Fibroblast of skin of scalp (primary cell): ENCODE results near the gene BTBD2.

Experiments
- DNase-seq: peaks from one replicate; pipeline ENCODE4 v3.0.0-alpha.2; 2013

BTBD2 gene

GRCh38 chr19:1959928-1960589 lies 55.5 kb downstream of the BTBD2 start:
- no peak for DNase-seq

DNA sequence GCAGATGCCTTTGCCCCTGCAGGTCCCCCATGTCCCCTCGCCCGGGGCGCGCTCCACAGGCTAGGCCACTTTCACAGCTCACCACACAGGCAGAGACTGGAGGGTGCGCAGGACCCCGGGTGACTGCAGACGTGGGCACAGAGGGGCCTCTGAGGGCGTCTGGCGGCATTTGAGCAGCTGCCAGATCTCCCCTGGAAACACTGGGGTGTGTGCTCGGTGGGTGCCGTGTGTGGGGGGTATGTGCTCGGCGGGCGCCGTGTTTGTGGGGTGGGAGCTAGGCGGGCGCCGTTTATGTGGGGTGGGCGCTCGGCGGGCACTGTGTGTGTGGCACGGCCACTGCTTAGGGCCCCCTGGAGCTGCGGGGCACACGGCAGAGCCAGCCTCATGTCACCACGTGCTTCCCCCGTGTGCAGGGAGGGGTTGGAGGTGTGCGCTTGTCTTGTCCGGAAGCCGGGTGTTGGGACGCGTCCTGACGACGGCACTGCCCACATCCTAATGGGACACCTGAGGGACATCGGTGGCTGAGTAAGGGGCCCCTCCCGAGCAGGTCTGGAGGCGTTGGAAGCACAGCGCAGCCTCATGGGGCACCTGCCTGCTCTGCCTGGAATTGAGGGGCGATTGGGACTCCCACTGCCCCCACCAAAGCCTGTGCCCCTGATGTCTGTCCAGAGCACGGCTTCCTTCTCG lies 57.8 kb downstream of the BTBD2 start:
- DNase-seq = no peak

DNA sequence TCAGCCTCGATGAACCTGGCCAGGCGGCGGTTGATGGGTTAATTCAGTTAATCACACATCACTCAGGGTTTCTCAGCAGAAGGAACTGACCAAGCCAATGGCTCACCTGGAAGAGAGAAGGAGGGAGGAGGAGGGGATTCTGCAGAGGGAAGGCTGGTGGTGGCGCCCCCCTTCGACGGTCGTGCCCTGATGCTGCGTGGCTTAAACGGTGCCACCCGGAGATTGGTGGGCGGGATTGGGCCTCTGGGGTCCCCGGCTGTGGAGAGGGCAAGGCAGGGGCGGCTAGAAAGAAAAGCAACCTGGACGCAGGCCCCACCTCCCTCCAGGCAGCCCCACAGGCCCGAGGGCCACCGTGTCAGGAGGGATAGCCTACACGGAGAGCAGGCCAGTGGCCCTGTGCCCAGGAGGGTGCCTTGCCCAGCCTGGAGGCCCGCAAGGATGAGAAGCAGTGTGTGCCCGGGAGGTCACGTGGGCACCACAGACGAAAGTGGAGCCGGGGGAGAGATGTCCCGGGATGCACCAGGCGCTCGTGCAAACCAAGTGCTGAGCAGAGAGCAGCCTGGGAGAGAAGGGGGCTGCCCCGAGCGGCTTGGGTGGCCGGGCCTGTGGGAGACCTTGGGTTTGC lies 58.5 kb downstream of the BTBD2 start:
- no peak for DNase-seq

DNA sequence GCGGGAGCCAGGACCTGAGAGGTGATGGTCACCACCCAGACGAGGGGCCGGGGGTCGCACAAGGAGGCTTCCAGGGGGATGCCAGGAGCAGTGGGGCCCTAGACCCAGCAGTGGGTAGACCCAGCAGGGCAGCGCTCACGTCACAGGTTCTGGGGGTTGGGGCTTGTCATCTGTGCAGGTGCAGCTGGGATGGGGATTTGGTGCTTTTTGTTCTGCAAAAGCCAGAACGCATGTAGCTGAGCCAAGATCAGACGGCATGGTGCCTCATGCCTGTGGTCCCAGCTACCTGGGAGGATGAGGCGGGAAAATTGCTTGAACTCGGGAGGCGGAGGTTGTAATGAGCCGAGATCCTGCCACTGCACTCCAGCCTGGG lies 59.4 kb downstream of the BTBD2 start:
- no peak for DNase-seq

DNA sequence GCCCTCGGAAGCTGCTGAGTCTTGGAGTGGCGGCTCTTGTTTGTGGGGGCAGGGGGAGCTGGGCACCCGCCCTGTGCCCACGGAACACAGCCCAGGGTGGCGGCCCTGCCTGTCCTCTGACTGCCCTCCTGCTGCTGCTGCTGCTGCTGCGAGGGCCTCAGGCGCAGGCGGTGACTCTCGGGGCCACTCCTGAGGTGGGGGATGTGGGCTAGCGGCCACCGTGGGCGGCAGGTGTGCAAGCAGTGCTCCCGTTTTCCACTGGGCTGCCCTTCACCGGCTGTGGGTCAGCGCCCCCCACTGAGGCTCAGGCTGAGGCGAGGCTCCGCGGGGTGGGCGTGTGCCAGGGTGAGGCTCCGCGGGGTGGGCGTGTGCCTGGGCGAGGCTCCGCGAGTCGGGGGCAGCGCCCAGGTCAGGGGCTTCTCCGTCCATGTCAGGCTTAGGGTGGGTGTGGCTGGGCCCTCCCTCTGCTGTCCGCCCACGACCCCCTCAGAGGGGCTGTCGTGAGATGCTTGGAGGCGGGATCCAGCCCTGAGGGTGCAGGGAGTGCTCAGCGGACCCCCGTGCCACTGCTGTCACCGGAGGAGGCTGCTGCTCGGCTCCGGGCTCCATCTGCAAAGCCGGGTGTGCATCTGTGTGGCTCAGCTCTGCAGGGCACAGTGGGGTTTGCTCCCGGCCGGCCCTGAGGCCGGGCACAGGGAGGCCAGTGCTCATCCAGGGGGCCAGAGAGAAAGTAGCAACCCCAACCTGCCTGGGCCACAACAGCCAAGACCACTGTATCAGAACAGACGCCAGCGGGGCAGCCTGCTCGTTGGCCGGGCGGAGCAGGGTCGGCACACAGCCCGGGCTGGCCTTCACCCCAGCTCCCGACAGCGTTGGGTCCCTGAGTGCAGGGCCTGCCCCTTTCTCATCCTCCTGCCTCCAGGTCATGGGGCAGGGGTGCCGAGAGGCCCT lies 60.1 kb downstream of the BTBD2 start:
- DNase-seq = no peak

- no peak for DNase-seq
These were observed 61.0 kb downstream of the BTBD2 start for GRCh38 chr19:1954532-1954933.

- no peak for DNase-seq
These were observed 61.9 kb downstream of the BTBD2 start for GRCh38 chr19:1953441-1954094.

- no peak for DNase-seq
These were observed 62.5 kb downstream of the BTBD2 start for GRCh38 chr19:1953037-1953436.

DNA sequence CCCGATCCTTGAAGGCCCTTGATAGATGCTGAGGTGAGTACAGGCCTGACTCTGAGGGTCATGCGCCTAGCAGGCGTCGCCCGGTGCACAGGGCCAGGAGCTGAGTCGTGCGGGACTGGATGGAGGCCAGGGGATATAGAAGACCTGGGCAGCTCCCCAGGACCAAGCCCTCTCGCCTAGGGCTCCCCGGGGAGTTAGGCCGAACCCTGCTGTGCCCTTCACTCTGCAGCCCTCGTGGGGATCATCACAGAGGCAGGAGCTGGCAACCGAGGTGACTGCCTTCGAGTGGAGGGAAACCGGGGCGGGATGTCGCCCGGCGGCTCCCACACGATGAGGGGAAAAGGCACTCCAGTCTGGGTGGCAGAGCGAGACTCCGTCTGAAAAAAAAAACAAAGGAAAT lies 62.9 kb downstream of the BTBD2 start:
- no peak for DNase-seq

DNA sequence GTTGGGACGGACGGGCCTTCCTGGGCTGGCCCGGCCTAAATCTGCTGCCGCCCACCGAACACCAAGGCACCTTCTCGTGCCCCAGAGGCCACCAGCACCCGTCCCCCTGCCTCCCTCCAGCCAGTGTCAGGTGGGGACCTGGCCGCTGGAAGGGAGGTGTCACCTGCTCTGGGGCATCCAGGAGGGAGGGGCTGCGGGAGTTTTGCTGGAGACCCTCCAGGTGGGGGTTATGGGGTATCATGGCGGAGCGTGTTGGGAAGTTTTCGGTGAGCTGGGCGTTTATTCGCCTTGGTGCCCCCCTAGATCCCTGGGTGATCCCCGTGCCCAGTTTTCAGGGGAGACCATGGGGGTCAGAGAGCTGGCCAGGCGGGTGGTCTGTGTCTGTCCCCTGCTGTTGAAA lies 64.9 kb downstream of the BTBD2 start:
- no peak for DNase-seq

DNA sequence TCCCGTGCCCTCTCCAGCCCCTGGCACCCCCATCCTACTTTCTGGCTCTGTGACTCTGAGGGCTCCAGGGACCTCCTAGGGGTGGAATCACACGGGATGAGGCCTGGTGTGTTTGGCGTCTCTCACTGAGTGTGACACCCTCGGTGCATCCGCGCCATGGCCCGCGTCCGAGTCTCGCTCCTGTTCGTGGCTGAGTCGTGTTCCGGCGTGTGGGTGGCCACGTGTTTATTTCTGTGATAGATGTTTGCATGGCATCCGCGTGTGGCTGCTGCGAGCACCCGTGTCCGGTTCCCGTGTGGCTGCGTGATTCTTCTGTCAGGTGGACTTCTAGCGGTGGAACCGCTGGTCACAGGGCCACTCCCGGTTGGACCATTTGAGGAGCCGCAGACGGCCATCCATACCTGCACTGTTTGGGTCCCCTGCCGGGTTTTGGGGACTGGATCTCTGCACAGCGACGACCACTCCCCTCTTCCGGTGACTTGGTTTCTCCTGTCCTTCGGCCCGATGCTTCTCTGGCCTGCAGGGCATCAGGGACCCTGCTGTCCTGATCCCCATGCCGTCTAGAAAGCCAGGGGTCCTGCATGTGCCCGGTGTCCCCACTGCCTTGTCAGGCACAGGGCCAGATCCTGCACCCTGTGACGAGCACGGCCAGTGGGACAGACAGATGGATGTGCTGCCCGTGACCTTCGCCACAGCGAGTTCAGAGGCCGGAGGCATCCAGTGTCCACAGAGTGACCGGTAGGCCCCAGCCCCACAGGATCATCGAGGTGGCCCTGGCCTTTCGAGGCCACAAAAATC lies 66.0 kb downstream of the BTBD2 start:
- no peak for DNase-seq

DNA sequence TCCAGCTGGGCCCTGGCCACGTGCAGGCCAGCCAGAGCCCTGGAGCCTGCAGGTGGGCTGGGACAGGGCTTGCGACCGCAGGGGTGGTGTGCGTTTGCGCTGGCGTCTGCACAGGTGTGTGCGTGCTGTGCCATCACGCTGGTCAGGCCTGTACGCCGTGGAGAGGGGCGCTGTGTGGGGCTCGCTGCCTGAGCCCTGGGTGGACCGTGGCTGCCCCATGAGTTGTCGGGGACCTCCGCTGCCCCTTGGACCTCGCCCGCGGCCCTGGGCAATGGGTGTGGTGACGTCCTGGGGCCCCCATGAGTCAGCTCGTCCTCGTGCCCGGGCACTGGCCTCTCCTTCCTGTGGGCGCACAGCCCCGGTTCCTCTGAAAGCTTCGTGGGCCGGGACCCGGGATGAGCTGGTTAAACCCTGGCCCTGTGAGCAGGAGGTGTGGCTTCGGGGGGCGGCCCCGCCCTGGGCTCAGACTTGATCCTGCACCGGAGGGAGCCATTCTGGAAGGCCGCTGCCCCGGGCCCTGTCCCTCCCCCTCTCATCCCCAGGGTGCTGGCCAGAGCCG lies 67.8 kb downstream of the BTBD2 start:
- no peak for DNase-seq

DNA sequence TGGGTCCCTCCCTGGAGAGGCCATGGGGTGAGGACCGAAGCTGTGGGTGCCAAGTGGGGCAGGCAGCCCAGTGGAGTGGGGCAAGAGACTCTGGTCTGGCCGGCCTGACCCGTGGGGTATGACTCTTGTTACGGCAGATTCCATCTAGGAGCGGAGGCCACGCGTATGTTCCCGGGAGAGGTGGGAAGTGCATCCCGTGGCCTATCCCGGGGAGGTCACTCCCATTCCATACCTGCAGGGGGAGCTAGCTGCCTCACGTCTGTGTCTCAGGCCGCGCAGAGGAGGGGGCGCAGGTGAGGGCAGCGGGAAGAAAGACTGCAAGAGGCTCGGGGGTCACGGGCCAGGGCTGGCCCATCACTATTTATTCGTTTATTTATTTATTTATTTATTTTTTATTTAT lies 69.6 kb downstream of the BTBD2 start:
- DNase-seq = peak; percentile 38

- DNase-seq = no peak
These were observed 70.5 kb downstream of the BTBD2 start for GRCh38 chr19:1944916-1945561.

DNA sequence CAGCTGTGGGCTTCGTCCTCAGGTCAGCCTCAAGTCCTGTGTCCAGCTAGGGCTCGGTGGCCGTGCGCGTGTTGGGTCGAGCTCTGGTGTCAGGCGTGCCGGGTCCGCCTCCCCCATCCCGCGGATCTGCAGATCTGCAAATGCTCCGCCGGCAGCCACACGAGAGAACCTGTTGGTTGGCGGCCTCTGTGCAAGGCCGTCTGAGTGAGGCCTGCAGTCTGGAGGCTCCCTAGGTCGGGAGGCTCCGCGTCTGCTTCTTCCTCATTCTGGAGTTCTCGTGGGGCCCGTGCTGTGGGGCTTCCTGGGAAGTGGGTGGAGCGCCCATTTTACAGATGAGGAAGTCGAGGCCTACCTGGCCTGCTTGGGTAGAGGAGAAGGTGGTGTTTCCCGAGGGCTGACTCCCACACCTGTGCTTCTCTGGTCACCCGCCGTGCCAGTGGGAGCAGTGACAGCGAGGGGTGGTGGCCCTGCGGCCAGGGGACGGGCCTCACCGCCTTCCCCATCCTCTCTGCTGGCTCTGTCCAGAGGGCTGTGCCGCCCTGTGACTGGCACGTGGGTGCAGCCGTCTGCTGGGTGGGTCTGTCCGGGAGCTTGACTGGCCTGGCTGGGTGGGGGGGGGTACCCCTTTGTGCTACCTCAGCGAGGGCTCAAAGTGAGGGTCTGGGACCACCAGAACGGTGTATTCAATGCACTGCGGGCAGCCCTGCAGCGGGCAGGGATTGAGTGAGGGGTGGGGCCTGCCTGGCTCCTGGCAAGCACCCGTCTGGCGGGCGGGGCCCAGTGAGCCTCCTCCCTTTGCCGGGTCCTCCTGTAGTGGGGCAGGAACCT lies 71.2 kb downstream of the BTBD2 start:
- no peak for DNase-seq

- no peak for DNase-seq
These were observed 71.8 kb downstream of the BTBD2 start for GRCh38 chr19:1943661-1944087.

DNA sequence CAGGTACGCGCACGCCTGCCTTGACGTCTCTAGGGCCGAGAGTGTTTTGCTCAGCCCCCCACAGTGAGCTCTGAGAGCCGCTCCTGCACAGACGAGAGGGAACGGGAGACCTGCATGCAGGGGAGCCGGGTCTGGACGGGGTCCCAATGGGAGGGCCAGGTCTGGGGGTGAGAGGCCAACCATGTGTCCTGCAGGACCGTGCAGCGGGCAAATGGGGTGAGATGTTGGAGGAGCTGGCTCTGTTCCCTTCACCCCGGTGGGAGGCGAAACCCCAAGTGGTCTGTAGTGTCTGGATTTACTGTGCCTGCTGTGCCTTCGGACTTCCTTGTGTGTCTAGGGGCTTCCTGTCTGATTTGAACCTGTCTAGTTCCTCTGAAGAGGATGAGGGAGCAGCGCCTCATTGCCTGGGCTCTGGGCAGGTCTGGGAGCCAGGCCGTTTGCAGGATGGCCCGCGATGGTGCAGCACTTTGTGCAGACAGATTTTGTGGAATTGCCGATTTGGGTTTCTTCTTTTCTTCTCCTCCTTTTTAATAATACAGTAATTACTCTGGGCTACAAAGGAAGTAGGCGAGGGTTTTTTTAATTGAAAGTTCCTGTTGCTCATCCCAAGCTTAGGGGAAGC lies 72.5 kb downstream of the BTBD2 start:
- no peak for DNase-seq

DNA sequence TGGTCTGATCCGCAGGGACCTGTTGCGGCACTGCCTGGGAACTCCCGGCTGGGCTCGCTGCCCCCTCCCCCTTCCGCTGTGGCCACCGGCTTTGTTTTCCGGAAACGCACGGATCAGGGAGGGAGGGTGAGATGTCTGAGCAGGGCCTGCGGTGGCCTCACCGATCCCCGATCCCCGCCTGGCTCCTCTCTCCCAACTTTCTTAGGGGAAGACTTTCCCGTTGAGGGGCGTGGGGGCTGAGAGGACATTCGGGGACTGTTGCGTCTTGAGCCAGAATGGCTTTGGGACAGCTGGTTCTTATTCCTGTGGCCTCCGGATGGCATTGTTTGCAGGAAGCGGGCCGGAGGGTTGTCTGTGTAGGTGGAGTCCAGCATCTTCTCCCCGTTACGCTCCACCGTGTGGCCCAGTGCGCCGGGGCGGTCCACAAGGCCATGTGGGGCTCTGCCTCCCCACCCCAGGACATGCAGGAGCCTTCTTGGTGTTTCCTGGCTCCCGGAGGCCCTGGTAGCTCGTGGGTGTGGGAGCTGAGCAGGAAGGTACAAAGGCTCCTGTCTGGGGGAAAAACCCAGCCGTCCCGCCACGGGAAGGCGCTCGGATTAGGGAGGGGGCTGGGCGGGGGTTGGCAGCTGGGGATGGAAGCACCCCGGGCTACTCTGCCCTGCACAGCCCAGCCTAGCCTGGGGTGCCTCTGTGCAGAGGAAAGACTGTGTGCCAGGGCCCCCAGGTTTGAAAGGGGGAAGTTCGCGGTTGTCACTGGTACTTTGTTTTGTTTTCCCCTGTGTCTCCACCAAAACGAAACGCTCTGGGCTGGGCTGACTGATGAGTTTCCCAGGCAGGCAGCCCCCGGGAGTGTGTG lies 73.2 kb downstream of the BTBD2 start:
- DNase-seq = peak; percentile 59
